Choroid plexus epithelial cell (primary cell): ENCODE data around the gene THSD4.

Source experiments
- DNase-seq: peaks from one replicate; pipeline ENCODE4 v3.0.0-alpha.2; 2010; ENCODE audit warnings: low read depth
- H3K4me3 ChIP-seq: 2 replicates; pipeline ENCODE4 v1.5.1; 2011; ENCODE audit warnings: low read depth, mild to moderate bottlenecking, control low read depth, low read length, moderate library complexity
- TF ChIP-seq, protein P1 (sequence below): conservative IDR thresholded peaks from 2 replicates; pipeline ENCODE4 v1.5.1; 2011; ENCODE audit warnings: low read depth, mild to moderate bottlenecking, control low read depth, inconsistent platforms, low read length, moderate library complexity

THSD4 gene

DNA sequence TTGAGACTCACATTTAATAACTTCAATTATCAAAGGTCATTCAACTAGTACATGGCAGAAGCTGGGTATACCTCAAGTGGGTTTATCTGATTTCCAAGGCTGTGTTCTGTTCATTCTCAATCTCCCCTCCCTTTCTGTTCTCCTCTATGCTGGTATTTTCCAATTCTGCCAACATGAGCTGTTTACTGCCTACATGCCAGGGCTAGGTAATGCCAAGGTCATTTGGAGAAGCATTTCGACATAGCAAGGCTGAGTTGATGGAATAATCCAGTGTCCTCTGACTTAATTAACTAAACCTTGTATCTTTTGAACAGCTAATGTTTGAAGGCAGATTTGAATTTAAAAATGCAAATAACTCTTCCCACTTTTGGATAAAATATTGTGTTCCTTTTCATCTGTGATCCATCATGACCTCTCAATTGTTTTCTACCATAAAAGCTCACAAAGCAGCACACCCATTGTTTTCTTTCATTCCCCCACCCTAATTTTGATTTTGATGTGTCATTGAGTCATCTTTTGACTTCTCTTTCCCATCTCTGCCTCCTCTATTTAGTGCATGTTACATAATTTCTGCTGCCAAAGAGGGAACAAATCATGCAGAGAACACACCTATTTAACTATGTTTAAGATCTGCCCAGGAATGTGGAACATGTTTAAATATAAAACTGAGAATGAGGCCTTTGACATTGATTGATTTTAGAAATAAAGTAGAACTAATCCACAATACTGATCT, 386.2 kb downstream of the THSD4 start:
- no peak for DNase-seq
- TF ChIP-seq, protein P1, sequence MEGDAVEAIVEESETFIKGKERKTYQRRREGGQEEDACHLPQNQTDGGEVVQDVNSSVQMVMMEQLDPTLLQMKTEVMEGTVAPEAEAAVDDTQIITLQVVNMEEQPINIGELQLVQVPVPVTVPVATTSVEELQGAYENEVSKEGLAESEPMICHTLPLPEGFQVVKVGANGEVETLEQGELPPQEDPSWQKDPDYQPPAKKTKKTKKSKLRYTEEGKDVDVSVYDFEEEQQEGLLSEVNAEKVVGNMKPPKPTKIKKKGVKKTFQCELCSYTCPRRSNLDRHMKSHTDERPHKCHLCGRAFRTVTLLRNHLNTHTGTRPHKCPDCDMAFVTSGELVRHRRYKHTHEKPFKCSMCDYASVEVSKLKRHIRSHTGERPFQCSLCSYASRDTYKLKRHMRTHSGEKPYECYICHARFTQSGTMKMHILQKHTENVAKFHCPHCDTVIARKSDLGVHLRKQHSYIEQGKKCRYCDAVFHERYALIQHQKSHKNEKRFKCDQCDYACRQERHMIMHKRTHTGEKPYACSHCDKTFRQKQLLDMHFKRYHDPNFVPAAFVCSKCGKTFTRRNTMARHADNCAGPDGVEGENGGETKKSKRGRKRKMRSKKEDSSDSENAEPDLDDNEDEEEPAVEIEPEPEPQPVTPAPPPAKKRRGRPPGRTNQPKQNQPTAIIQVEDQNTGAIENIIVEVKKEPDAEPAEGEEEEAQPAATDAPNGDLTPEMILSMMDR: no peak

DNA sequence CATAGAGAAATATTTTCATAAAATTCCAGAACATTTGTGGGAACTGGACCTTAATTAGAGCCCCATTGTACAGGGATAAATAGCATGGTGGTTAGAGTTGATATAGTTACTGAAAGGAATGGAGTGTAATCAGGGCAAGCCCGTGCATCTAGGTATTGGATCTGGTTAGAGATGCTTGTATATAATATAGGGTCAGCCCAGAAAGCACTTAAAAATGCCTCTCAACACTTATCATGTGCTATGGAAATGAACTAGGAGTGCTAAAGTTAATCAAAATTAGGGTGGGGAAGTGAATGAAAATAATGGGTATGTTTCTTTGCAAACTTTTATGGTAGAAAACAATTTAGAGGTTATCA, 386.8 kb downstream of the THSD4 start:
- TF ChIP-seq, protein P1: no peak
- no peak for DNase-seq
- no peak overlapping the region for H3K4me3 ChIP-seq

More for the DNA sequence above, 386.2 kb downstream of the THSD4 start:
- H3K4me3 ChIP-seq: no peak overlapping the region

DNA sequence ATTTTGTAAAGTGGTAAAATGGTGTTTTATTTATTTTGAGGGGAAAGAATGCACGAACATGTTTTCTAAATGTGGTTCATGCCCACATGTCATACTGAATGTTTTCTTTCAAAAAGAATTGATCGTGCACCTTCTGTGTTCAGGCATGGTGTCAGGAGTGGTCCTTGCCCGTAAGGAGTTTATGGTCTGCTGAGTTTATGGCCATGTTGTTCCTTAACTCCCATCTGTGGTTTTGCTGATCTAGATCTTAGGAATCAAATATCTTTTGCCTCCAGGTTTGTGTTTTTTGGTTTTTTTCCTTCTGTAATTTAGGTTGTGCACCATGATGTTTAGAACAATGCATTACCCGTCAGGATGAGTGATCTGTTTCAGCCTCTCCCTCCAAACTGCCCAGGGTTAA, 390.7 kb downstream of the THSD4 start:
- no peak for DNase-seq
- no peak overlapping the region for H3K4me3 ChIP-seq
- TF ChIP-seq, protein P1: no peak

DNA sequence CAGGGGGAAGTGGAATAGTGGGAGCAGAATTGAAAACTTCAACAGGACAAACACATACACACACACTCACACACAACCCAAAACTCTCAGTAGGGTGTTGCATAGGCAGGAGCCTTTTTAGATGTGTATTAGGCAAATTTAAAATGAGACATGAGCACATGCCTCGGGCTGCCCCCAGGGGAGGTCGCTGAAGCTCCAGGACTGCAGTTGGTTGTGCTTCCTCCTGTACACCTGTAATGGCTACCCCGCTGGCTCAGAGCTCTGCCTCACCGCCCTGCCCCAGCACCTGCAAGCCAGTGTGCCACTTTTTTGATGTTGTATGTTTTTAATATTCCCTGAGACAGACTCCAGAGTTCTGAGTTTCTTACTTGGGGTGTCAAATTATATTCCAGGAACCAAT, 391.7 kb downstream of the THSD4 start:
- no peak for DNase-seq
- no peak overlapping the region for H3K4me3 ChIP-seq
- TF ChIP-seq, protein P1: no peak

DNA sequence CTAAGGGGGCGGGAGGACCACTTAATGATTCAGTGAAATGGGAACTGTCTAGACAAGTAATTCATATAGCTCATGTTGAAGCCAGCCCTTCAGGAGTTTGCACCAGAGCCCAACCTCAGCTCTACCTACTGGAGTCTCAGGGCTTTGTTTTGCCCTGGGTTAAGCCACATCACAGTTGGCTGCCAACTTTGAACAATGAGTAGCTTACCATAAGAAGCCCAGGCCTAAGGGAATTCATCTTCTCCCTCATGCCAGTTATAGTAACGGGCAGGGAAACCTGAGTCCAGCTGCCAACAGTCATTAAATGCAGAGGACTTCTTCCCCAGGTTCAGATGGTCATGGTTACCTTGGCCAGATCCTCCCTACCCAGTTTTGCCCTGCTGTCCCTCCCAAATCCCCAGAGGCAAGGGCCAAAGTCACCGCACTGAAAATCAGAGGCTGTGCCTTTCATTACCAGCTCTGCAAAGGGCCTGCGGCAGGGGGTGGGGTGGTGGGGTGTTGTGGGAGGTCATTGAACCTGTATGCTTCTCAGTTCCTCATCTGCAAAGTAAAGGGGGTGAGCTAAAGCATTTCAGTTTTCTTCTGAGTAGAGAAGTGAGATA, 392.9 kb downstream of the THSD4 start:
- DNase-seq: no peak
- no peak overlapping the region for H3K4me3 ChIP-seq
- TF ChIP-seq, protein P1: no peak

DNA sequence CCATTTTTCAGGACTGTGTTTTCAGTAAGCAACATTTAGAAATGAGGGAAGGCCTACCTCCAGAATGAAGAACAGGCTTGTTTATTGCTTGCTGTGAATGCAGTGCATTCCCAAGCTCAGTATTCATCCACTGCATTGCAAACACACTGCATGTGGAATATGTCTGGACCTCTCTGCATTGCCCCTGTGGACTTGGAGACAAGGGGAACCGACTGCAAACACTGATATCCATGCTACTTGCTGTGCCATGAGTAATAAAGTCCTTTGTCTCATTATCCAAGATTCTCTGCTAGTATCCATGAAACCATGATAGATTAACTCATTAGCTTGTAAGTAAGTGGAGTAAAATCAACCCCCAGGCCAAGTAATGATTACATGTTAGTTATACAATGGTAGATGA, 393.9 kb downstream of the THSD4 start:
- DNase-seq: no peak
- no peak overlapping the region for H3K4me3 ChIP-seq
- TF ChIP-seq, protein P1: no peak

DNA sequence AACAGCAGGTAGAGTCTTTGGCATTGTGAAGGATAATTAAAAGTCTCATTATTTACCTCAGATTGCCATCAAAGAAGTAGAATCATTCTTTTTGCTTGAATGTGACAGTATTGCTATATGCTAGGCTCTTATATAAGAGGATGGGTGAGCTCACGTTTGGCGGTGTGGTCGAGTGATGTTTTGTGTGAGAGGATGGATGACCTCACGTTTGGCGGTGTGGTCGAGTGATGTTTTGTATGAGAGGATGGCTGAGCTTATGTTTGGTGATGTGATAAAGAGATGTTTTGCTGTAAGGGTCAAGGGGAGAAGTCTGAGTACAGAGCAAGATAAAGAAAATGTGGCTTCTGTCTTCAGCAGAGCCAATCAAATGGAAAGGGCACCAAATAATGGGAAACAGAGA, 395.5 kb downstream of the THSD4 start:
- H3K4me3 ChIP-seq: no peak overlapping the region
- TF ChIP-seq, protein P1: no peak
- DNase-seq: no peak
